ENCODE results near the gene GLTP. TPM values are rescaled to one million over a fixed set of nuclear protein-coding genes. Genes with fewer than 3 reads are reported as not detected.
"Not testable (repeated sequence)": the region's sequence is repeated elsewhere in the genome, so short reads cannot be mapped to it uniquely, and the experiment has no call there.

Gene GLTP
- total and polyA plus RNA-seq, 12 donors = 24.5 to 73.7 (median 37.5) TPM

DNA sequence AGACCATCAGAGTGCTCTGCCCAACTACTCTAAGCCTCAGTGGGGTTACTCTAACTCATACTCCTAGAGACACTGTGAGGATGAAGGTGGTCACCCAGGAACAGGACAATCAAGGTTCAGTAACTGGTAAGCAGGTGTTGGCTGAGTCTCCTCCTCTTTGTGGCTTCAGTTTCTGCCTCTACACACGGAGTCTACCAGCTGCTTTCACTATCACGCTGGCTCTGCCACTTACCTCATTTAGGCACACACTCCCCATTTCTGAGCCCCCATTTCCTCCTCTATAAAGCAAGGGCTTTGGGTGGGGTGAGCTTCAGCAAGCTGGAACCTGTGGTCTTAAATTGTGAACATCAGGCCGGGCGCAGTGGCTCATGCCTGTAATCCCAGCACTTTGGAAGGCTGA is 12.4 kb upstream of the GLTP start:
- H3K27ac ChIP-seq = no peak overlapping the region
- no peak overlapping the region for H3K4me3 ChIP-seq
- DNase-seq = no peak
- intact Hi-C loops (cut with DNase I) = no loop called here
- H3K36me3 ChIP-seq (replicated peaks in 1 of 2) = no peaks in the 10 kb centered on the region
- TF ChIP-seq, protein P1, sequence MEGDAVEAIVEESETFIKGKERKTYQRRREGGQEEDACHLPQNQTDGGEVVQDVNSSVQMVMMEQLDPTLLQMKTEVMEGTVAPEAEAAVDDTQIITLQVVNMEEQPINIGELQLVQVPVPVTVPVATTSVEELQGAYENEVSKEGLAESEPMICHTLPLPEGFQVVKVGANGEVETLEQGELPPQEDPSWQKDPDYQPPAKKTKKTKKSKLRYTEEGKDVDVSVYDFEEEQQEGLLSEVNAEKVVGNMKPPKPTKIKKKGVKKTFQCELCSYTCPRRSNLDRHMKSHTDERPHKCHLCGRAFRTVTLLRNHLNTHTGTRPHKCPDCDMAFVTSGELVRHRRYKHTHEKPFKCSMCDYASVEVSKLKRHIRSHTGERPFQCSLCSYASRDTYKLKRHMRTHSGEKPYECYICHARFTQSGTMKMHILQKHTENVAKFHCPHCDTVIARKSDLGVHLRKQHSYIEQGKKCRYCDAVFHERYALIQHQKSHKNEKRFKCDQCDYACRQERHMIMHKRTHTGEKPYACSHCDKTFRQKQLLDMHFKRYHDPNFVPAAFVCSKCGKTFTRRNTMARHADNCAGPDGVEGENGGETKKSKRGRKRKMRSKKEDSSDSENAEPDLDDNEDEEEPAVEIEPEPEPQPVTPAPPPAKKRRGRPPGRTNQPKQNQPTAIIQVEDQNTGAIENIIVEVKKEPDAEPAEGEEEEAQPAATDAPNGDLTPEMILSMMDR (IDR thresholded peaks at IDR 0.05) = no peak
- TF ChIP-seq POLR2A (IDR thresholded peaks at IDR 0.05) = no peak
- H3K27me3 ChIP-seq = no peaks in the 10 kb centered on the region
- WGBS, 4 donors = 64 to 77% (median 71%) methylated on average over 3 to 4 of the region's 4 CpGs
- no peaks in the 10 kb centered on the region for H3K9me3 ChIP-seq (replicated peaks in 1 of 3)
- peaks cover 0 to 6% of the 10 kb centered on the region in 2 donors for H3K4me1 ChIP-seq (replicated peaks in 1 of 2)

DNA sequence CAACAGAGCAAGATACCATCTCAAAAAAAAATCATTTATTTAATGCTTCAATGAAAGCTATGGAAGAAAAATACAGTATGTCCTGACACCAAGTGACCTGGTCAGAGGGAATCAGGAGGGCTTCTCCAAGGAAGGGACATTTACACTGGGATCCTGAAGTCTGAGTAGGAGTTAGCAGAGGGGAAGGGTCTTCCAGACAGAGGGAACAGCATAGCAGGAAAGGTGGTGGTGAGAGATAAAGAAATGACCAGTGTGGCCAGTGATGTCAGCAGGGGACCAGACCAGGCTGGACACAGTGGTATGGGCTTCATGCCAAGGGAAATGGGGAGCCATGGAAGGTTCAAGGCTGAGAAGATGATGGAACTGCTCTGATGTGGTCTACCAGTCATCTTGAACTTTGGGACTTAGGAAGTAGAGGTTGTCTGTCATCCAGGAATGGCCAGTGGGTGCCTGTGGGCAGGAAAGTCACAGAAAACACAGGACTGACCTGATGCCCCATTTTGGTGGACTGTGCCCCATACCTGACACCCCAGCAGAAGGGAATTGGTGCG is 11.9 kb upstream of the GLTP start:
- intact Hi-C loops (cut with DNase I) = no loop called here
- peaks cover 0 to 6% of the 10 kb centered on the region in 2 donors for H3K4me1 ChIP-seq (replicated peaks in 1 of 2)
- no peaks in the 10 kb centered on the region for H3K9me3 ChIP-seq (replicated peaks in 1 of 3)
- DNase-seq = no peak
- H3K27me3 ChIP-seq = no peaks in the 10 kb centered on the region
- H3K4me3 ChIP-seq = no peak overlapping the region
- 90 to 100% (median 98%) methylated on average over 1 of the region's 1 CpG for WGBS, 4 donors
- H3K36me3 ChIP-seq (replicated peaks in 1 of 2) = no peaks in the 10 kb centered on the region
- H3K27ac ChIP-seq = no peak overlapping the region
- TF ChIP-seq POLR2A (IDR thresholded peaks at IDR 0.05) = no peak
- TF ChIP-seq, protein P1 (IDR thresholded peaks at IDR 0.05) = no peak

DNA sequence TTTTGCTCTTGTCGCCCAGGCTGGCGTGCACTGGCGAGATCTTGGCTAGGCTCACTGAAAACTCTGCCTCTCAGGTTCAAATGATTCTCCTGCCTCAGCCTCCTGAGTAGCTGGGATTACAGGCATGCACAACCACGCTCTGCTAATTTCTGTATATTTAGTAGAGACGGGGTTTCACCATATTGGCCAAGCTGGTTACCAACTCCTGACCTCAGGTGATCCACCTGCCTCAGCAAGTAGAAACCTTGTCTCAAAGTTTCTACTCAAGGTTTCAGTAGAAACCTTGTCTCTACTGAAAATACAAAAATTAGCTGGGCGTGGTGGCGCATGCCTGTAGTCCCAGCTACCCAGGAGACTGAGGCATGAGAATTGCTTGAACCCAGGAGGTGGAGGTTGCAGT is 11.4 kb upstream of the GLTP start:
- intact Hi-C loops (cut with DNase I); H3K9me3 ChIP-seq (replicated peaks in 1 of 3); H3K36me3 ChIP-seq (replicated peaks in 1 of 2); H3K27ac ChIP-seq; H3K4me3 ChIP-seq; DNase-seq; H3K27me3 ChIP-seq; H3K4me1 ChIP-seq (replicated peaks in 1 of 2): not testable (repeated sequence)
- WGBS, 4 donors = 83 to 92% (median 85%) methylated on average over 7 of the region's 7 CpGs

DNA sequence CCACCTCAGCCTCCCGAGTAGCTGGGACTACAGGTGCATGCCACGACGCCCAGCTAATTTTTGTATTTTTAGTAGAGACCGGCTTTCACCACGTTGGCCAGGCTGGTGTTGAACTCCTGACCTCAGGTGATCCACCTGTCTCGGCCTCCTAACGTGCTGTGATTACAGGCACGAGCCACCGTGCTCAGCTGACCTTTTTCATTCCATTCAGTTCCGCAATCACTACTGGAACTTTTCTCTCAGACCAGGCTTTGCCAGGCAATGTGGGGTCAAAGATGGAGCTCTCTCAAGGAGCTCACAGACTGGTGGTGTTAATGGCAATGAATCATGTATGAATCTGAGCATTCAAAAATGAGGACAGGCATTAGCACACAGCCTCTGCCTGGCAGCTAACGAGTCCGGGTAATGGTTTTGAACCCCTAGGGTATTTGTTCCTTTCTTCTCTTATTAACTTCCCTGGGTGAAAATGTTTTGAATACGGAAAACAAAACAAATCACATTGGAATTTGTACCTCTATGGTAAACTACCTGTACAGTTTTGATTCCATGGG is 10.4 kb upstream of the GLTP start:
- Histone ChIP-seq H3K27ac (no peak overlapping the region), H3K4me1 (replicated peaks in 1 of 2) (peaks cover 0 to 6% of the 10 kb centered on the region in 2 donors), H3K36me3 (replicated peaks in 1 of 2) (no peaks in the 10 kb centered on the region), H3K27me3 (no peaks in the 10 kb centered on the region), H3K9me3 (replicated peaks in 1 of 3) (no peaks in the 10 kb centered on the region), H3K4me3 (no peak overlapping the region)
- WGBS, 4 donors = 70 to 78% (median 73%) methylated on average over 13 of the region's 13 CpGs
- DNase-seq = no peak
- no peak for TF ChIP-seq POLR2A (IDR thresholded peaks at IDR 0.05)
- TF ChIP-seq, protein P1 (IDR thresholded peaks at IDR 0.05) = no peak
- intact Hi-C loops (cut with DNase I) = no loop called here

Measured in adrenal gland (tissue), 12 donors.